Activated naive CD8-positive, alpha-beta T cell (primary cell): ENCODE measurements around the gene JPH3.
"Not testable (repeated sequence)": the region's sequence is repeated elsewhere in the genome, so short reads cannot be mapped to it uniquely, and the experiment has no call there.

Experiments used
- H3K27ac Mint-ChIP-seq: one replicate; pipeline ENCODE4 v1.8.0; 2021; ENCODE audit warnings: mixed read lengths
- H3K27me3 Mint-ChIP-seq: one replicate; pipeline ENCODE4 v1.8.0; 2021; ENCODE audit warnings: mixed read lengths
- H3K36me3 Mint-ChIP-seq: one replicate; pipeline ENCODE4 v1.8.0; 2021; ENCODE audit warnings: mixed read lengths
- H3K4me1 Mint-ChIP-seq: one replicate; pipeline ENCODE4 v1.8.0; 2021; ENCODE audit warnings: low read depth, mixed read lengths
- H3K4me3 Mint-ChIP-seq: one replicate; pipeline ENCODE4 v1.8.0; 2021; ENCODE audit warnings: mild to moderate bottlenecking, mixed read lengths
- H3K9me3 Mint-ChIP-seq: one replicate; pipeline ENCODE4 v1.8.0; 2021; ENCODE audit warnings: low read depth, mixed read lengths

JPH3 gene

GRCh38 chr16:87713451-87714229, 111.3 kb downstream of the JPH3 start:
- no peaks in the 10 kb centered on the region for H3K9me3 Mint-ChIP-seq
- peak overlapping the region; percentile 40 for H3K4me3 Mint-ChIP-seq
- H3K27me3 Mint-ChIP-seq = no peaks in the 10 kb centered on the region
- peaks cover 29% of the 10 kb centered on the region for H3K4me1 Mint-ChIP-seq
- peak overlapping the region; percentile 86 for H3K27ac Mint-ChIP-seq
- H3K36me3 Mint-ChIP-seq = peaks cover 5% of the 10 kb centered on the region

GRCh38 chr16:87715231-87715630, 112.9 kb downstream of the JPH3 start:
- H3K4me1 Mint-ChIP-seq = peaks cover 29% of the 10 kb centered on the region
- peak overlapping the region; percentile 5 for H3K4me3 Mint-ChIP-seq
- H3K27me3 Mint-ChIP-seq = no peaks in the 10 kb centered on the region
- H3K36me3 Mint-ChIP-seq = peaks cover 7% of the 10 kb centered on the region
- H3K27ac Mint-ChIP-seq = peak overlapping the region; percentile 18
- H3K9me3 Mint-ChIP-seq = no peaks in the 10 kb centered on the region

GRCh38 chr16:87715658-87716057, 113.3 kb downstream of the JPH3 start:
- Mint-ChIP-seq H3K4me3 (peak overlapping the region; percentile 5), H3K27me3 (no peaks in the 10 kb centered on the region), H3K27ac (peak overlapping the region; percentile 18), H3K9me3 (no peaks in the 10 kb centered on the region), H3K36me3 (peaks cover 7% of the 10 kb centered on the region), H3K4me1 (peaks cover 29% of the 10 kb centered on the region)

- H3K4me3 Mint-ChIP-seq = not testable (repeated sequence)
These were observed 116.5 kb downstream of the JPH3 start for GRCh38 chr16:87718831-87719230.

GRCh38 chr16:87720446-87720845, 118.1 kb downstream of the JPH3 start:
- Mint-ChIP-seq H3K4me3 (no peak overlapping the region), H3K4me1 (peaks cover 9% of the 10 kb centered on the region), H3K36me3 (peaks cover 11% of the 10 kb centered on the region), H3K9me3 (no peaks in the 10 kb centered on the region), H3K27me3 (no peaks in the 10 kb centered on the region), H3K27ac (no peak overlapping the region)

More at GRCh38 chr16:87718831-87719230, 116.5 kb downstream of the JPH3 start:
- H3K4me1 Mint-ChIP-seq = peaks cover 21% of the 10 kb centered on the region
- not testable (repeated sequence) for H3K27me3 Mint-ChIP-seq, H3K27ac Mint-ChIP-seq, H3K36me3 Mint-ChIP-seq, H3K9me3 Mint-ChIP-seq

GRCh38 chr16:87721622-87722585, 119.6 kb downstream of the JPH3 start:
- Mint-ChIP-seq H3K27ac (no peak overlapping the region), H3K27me3 (no peaks in the 10 kb centered on the region), H3K4me3 (no peak overlapping the region), H3K36me3 (peaks cover 7% of the 10 kb centered on the region), H3K9me3 (no peaks in the 10 kb centered on the region), H3K4me1 (peaks cover 6% of the 10 kb centered on the region)

- H3K4me3 Mint-ChIP-seq = no peak overlapping the region
- H3K27ac Mint-ChIP-seq = no peak overlapping the region
- H3K36me3 Mint-ChIP-seq = peaks cover 7% of the 10 kb centered on the region
- no peaks in the 10 kb centered on the region for H3K27me3 Mint-ChIP-seq
- H3K9me3 Mint-ChIP-seq = no peaks in the 10 kb centered on the region
- peaks cover 6% of the 10 kb centered on the region for H3K4me1 Mint-ChIP-seq
These were observed 120.4 kb downstream of the JPH3 start for GRCh38 chr16:87722590-87723225.

GRCh38 chr16:87723226-87723623, 120.9 kb downstream of the JPH3 start:
- H3K4me1 Mint-ChIP-seq = peaks cover 5% of the 10 kb centered on the region
- no peaks in the 10 kb centered on the region for H3K9me3 Mint-ChIP-seq
- H3K27me3 Mint-ChIP-seq = no peaks in the 10 kb centered on the region
- H3K27ac Mint-ChIP-seq = no peak overlapping the region
- peaks cover 7% of the 10 kb centered on the region for H3K36me3 Mint-ChIP-seq
- no peak overlapping the region for H3K4me3 Mint-ChIP-seq

- no peaks in the 10 kb centered on the region for H3K27me3 Mint-ChIP-seq
- no peak overlapping the region for H3K27ac Mint-ChIP-seq
- peaks cover 4% of the 10 kb centered on the region for H3K36me3 Mint-ChIP-seq
- no peak overlapping the region for H3K4me3 Mint-ChIP-seq
- H3K9me3 Mint-ChIP-seq = no peaks in the 10 kb centered on the region
- H3K4me1 Mint-ChIP-seq = peaks cover 5% of the 10 kb centered on the region
These were observed 122.4 kb downstream of the JPH3 start for GRCh38 chr16:87724490-87725291.

GRCh38 chr16:87725596-87726235, 123.4 kb downstream of the JPH3 start:
- H3K4me1 Mint-ChIP-seq = peaks cover 5% of the 10 kb centered on the region
- no peak overlapping the region for H3K4me3 Mint-ChIP-seq
- H3K27ac Mint-ChIP-seq = no peak overlapping the region
- H3K9me3 Mint-ChIP-seq = no peaks in the 10 kb centered on the region
- H3K27me3 Mint-ChIP-seq = no peaks in the 10 kb centered on the region
- H3K36me3 Mint-ChIP-seq = peaks cover 4% of the 10 kb centered on the region

GRCh38 chr16:87726577-87726976, 124.3 kb downstream of the JPH3 start:
- not testable (repeated sequence) for H3K4me3 Mint-ChIP-seq, H3K4me1 Mint-ChIP-seq, H3K36me3 Mint-ChIP-seq, H3K27ac Mint-ChIP-seq, H3K9me3 Mint-ChIP-seq, H3K27me3 Mint-ChIP-seq

- Mint-ChIP-seq H3K36me3 (peaks cover 4% of the 10 kb centered on the region), H3K27ac (no peak overlapping the region)
These were observed 125.0 kb downstream of the JPH3 start for GRCh38 chr16:87727346-87727745.

GRCh38 chr16:87728026-87728425, 125.7 kb downstream of the JPH3 start:
- Mint-ChIP-seq H3K4me3 (no peak overlapping the region), H3K27ac (no peak overlapping the region), H3K36me3 (peaks cover 4% of the 10 kb centered on the region), H3K9me3 (no peaks in the 10 kb centered on the region), H3K27me3 (no peaks in the 10 kb centered on the region), H3K4me1 (peaks cover 5% of the 10 kb centered on the region)

More at GRCh38 chr16:87727346-87727745, 125.0 kb downstream of the JPH3 start:
- Mint-ChIP-seq H3K27me3 (no peaks in the 10 kb centered on the region), H3K4me3 (no peak overlapping the region), H3K4me1 (peaks cover 5% of the 10 kb centered on the region), H3K9me3 (no peaks in the 10 kb centered on the region)
